Hindlimb muscle (tissue), 1 donor: ENCODE data around the gene UBALD1. TPM values are rescaled to one million over a fixed set of nuclear protein-coding genes. Genes with fewer than 3 reads are reported as not detected.

Source experiments
- DNase-seq: peaks from one replicate; pipeline ENCODE4 v3.0.0-alpha.2; 2013
- polyA plus RNA-seq: library from polyadenylated mRNA; unstranded; fragments of 120-200 nt; gene quantifications from one replicate; pipeline ENCODE4 v1.2.1, GENCODE V29; 2013; ENCODE audit not compliant: insufficient read length

Gene UBALD1
- polyA plus RNA-seq, 1 donor: 25.1 TPM

GRCh38 chr16:4615384-4616046 lies 827 bp upstream of the UBALD1 start:
- no peak for DNase-seq

GRCh38 chr16:4613636-4614570 lies 785 bp downstream of the UBALD1 start:
- no peak for DNase-seq

GRCh38 chr16:4612977-4613635 lies 1.6 kb downstream of the UBALD1 start:
- DNase-seq: no peak

- no peak for DNase-seq
These were observed 2.2 kb downstream of the UBALD1 start for GRCh38 chr16:4612474-4612931.

GRCh38 chr16:4611337-4612021 lies 3.2 kb downstream of the UBALD1 start:
- no peak for DNase-seq

- DNase-seq: no peak
These were observed 4.4 kb downstream of the UBALD1 start for GRCh38 chr16:4610011-4611005.

- no peak for DNase-seq
These were observed 5.3 kb downstream of the UBALD1 start for GRCh38 chr16:4609200-4610010.

GRCh38 chr16:4608704-4608980 lies 6.0 kb downstream of the UBALD1 start:
- no peak for DNase-seq

- no peak for DNase-seq
These were observed 6.6 kb downstream of the UBALD1 start for GRCh38 chr16:4607841-4608703.

- DNase-seq: no peak
These were observed 8.3 kb downstream of the UBALD1 start for GRCh38 chr16:4606354-4606753.

GRCh38 chr16:4604401-4604800 lies 10.3 kb downstream of the UBALD1 start:
- no peak for DNase-seq

GRCh38 chr16:4603624-4604170 lies 11.0 kb downstream of the UBALD1 start:
- no peak for DNase-seq

GRCh38 chr16:4602331-4602730 lies 12.4 kb downstream of the UBALD1 start:
- no peak for DNase-seq

GRCh38 chr16:4601864-4602186 lies 12.9 kb downstream of the UBALD1 start:
- no peak for DNase-seq

- peak; percentile 85 for DNase-seq
These were observed 13.4 kb downstream of the UBALD1 start for GRCh38 chr16:4601036-4601863.

GRCh38 chr16:4599545-4599944 lies 15.1 kb downstream of the UBALD1 start:
- no peak for DNase-seq

- no peak for DNase-seq
These were observed 15.7 kb downstream of the UBALD1 start for GRCh38 chr16:4599037-4599436.

GRCh38 chr16:4597174-4597573 lies 17.5 kb downstream of the UBALD1 start:
- DNase-seq: no peak
